ENCODE measurements around the gene SCTR. TPM values are rescaled to one million over a fixed set of nuclear protein-coding genes. Genes with fewer than 3 reads are reported as not detected.

The SCTR gene
- not detected in 2 replicates for total RNA-seq (2014; rRNA removed; shearing (Covaris generic))
- not detected in 2 replicates for polyA plus RNA-seq (2015; cell fraction: cytosol; rRNA removed)
- not detected in 2 replicates for polyA plus RNA-seq (2015; cell fraction: nucleus; rRNA removed)

GRCh38 chr2:119523952-119524694 is at the start of gene SCTR:
Gene SCTR, minus strand, starts transcription at chr2:119524483. Its CDS starts 257 bp downstream, at chr2:119524226.
- in situ Hi-C loops (cut with HindIII; ENCODE audit: low pct_unique_long_range_greater_than_20kb, low sequenced_read_pairs), result no loop called here
- no peak for DNase-seq (ENCODE audit: low read depth, low spot score)

GRCh38 chr2:119567292-119567691 is 43.0 kb upstream of the SCTR start:
- no peak for DNase-seq (ENCODE audit: low read depth, low spot score)
- in situ Hi-C loops (cut with HindIII; ENCODE audit: low pct_unique_long_range_greater_than_20kb, low sequenced_read_pairs), result no loop called here

- DNase-seq (ENCODE audit: low read depth, low spot score), result no peak
- in situ Hi-C loops (cut with HindIII; ENCODE audit: low pct_unique_long_range_greater_than_20kb, low sequenced_read_pairs), result no loop called here
Measured at GRCh38 chr2:119565481-119565880, 41.2 kb upstream of the SCTR start.

- in situ Hi-C loops (cut with HindIII; ENCODE audit: low pct_unique_long_range_greater_than_20kb, low sequenced_read_pairs), result no loop called here
Measured at GRCh38 chr2:119553687-119554344, 29.5 kb upstream of the SCTR start.

GRCh38 chr2:119552902-119553301 is 28.6 kb upstream of the SCTR start:
- in situ Hi-C loops (cut with HindIII; ENCODE audit: low pct_unique_long_range_greater_than_20kb, low sequenced_read_pairs), result no loop called here
- no peak for DNase-seq (ENCODE audit: low read depth, low spot score)

More at GRCh38 chr2:119553687-119554344, 29.5 kb upstream of the SCTR start:
- DNase-seq (ENCODE audit: low read depth, low spot score), result no peak

GRCh38 chr2:119550856-119551255 is 26.6 kb upstream of the SCTR start:
- in situ Hi-C loops (cut with HindIII; ENCODE audit: low pct_unique_long_range_greater_than_20kb, low sequenced_read_pairs), result no loop called here
- no peak for DNase-seq (ENCODE audit: low read depth, low spot score)

GRCh38 chr2:119550346-119550745 is 26.1 kb upstream of the SCTR start:
- in situ Hi-C loops (cut with HindIII; ENCODE audit: low pct_unique_long_range_greater_than_20kb, low sequenced_read_pairs), result no loop called here
- no peak for DNase-seq (ENCODE audit: low read depth, low spot score)

GRCh38 chr2:119549241-119549640 is 25.0 kb upstream of the SCTR start:
- DNase-seq (ENCODE audit: low read depth, low spot score), result no peak
- in situ Hi-C loops (cut with HindIII; ENCODE audit: low pct_unique_long_range_greater_than_20kb, low sequenced_read_pairs), result no loop called here

- in situ Hi-C loops (cut with HindIII; ENCODE audit: low pct_unique_long_range_greater_than_20kb, low sequenced_read_pairs), result no loop called here
- DNase-seq (ENCODE audit: low read depth, low spot score), result no peak
Measured at GRCh38 chr2:119548516-119549120, 24.3 kb upstream of the SCTR start.

GRCh38 chr2:119546447-119546767 is 22.1 kb upstream of the SCTR start:
- no peak for DNase-seq (ENCODE audit: low read depth, low spot score)
- in situ Hi-C loops (cut with HindIII; ENCODE audit: low pct_unique_long_range_greater_than_20kb, low sequenced_read_pairs), result no loop called here

GRCh38 chr2:119545754-119546446 is 21.6 kb upstream of the SCTR start:
- in situ Hi-C loops (cut with HindIII; ENCODE audit: low pct_unique_long_range_greater_than_20kb, low sequenced_read_pairs), result no loop called here
- DNase-seq (ENCODE audit: low read depth, low spot score), result no peak

- in situ Hi-C loops (cut with HindIII; ENCODE audit: low pct_unique_long_range_greater_than_20kb, low sequenced_read_pairs), result no loop called here
- DNase-seq (ENCODE audit: low read depth, low spot score), result no peak
Measured at GRCh38 chr2:119544939-119545475, 20.7 kb upstream of the SCTR start.

GRCh38 chr2:119544075-119544938 is 20.0 kb upstream of the SCTR start, which contains the start of gene CFAP221:
Gene CFAP221, plus strand, starts transcription at chr2:119544449. Its CDS starts 1,683 bp downstream, at chr2:119546132.
- peak; percentile 43 for DNase-seq (ENCODE audit: low read depth, low spot score)
- in situ Hi-C loops (cut with HindIII; ENCODE audit: low pct_unique_long_range_greater_than_20kb, low sequenced_read_pairs), result no loop called here

- no peak for DNase-seq (ENCODE audit: low read depth, low spot score)
- in situ Hi-C loops (cut with HindIII; ENCODE audit: low pct_unique_long_range_greater_than_20kb, low sequenced_read_pairs), result no loop called here
Measured at GRCh38 chr2:119541476-119541875, 17.2 kb upstream of the SCTR start.

GRCh38 chr2:119537792-119538191 is 13.5 kb upstream of the SCTR start:
- in situ Hi-C loops (cut with HindIII; ENCODE audit: low pct_unique_long_range_greater_than_20kb, low sequenced_read_pairs), result no loop called here
- DNase-seq (ENCODE audit: low read depth, low spot score), result no peak

- in situ Hi-C loops (cut with HindIII; ENCODE audit: low pct_unique_long_range_greater_than_20kb, low sequenced_read_pairs), result no loop called here
- DNase-seq (ENCODE audit: low read depth, low spot score), result no peak
Measured at GRCh38 chr2:119536707-119537106, 12.4 kb upstream of the SCTR start.

- in situ Hi-C loops (cut with HindIII; ENCODE audit: low pct_unique_long_range_greater_than_20kb, low sequenced_read_pairs), result no loop called here
- DNase-seq (ENCODE audit: low read depth, low spot score), result no peak
Measured at GRCh38 chr2:119536211-119536610, 11.9 kb upstream of the SCTR start.
